ENCODE results near the gene TMEM223. TPM values are rescaled to one million over a fixed set of nuclear protein-coding genes. Genes with fewer than 3 reads are reported as not detected.
A peak's percentile ranks its signal among the peaks of the same experiment; 100 is the strongest.

TMEM223 gene
- total and polyA plus RNA-seq, 9 of the 15 experiments (the other 6 are each of a cell fraction or from before 2014, with no cell fraction given), result 5.9 to 34.5 (median 19.6) TPM

- TF ChIP-seq PRDM10 (IDR thresholded peaks at IDR 0.05; ENCODE audit: partially characterized antibody), result peak; percentile 69
- no peak for TF ChIP-seq ZNF586 (CRISPR knock-in tag; conservative IDR thresholded peaks at IDR 0.05)
- peak; percentile 75 to 88 for TF ChIP-seq MNT (conservative IDR thresholded peaks at IDR 0.05)
- TF ChIP-seq ZNF324 (CRISPR knock-in tag; IDR thresholded peaks at IDR 0.05), result no peak
- TF ChIP-seq, protein P1, sequence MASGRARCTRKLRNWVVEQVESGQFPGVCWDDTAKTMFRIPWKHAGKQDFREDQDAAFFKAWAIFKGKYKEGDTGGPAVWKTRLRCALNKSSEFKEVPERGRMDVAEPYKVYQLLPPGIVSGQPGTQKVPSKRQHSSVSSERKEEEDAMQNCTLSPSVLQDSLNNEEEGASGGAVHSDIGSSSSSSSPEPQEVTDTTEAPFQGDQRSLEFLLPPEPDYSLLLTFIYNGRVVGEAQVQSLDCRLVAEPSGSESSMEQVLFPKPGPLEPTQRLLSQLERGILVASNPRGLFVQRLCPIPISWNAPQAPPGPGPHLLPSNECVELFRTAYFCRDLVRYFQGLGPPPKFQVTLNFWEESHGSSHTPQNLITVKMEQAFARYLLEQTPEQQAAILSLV (tag; IDR thresholded peaks at IDR 0.05), result no peak
- TF ChIP-seq ETV1 (tag; conservative IDR thresholded peaks at IDR 0.05; ENCODE audit: low read depth), result 0 out of 2 replicates have a peak, but pooled peaks have one; percentile 19
- TF ChIP-seq CEBPZ (IDR thresholded peaks at IDR 0.05; ENCODE audit: borderline replicate concordance, low read depth, low read length), result peak; percentile 97
- no peak for TF ChIP-seq HDAC6 (IDR thresholded peaks at IDR 0.05; ENCODE audit: low read depth, low read length)
- TF ChIP-seq GTF2F1 (IDR thresholded peaks at IDR 0.05; ENCODE audit: low read depth, low read length), result peak; percentile 39; the same call in 1 of the 2 replicates
- no peak for TF ChIP-seq ZNF143 (CRISPR knock-in tag; IDR thresholded peaks at IDR 0.05)
- TF ChIP-seq SAP30 (IDR thresholded peaks at IDR 0.05; ENCODE audit: borderline replicate concordance, insufficient read depth, low read depth, low read length, poor library complexity, severe bottlenecking), result peak; percentile 67
- peak; percentile 39; the same call in 1 of the 2 replicates for TF ChIP-seq THAP12 (CRISPR knock-in tag; IDR thresholded peaks at IDR 0.05)
Observed at GRCh38 chr11:62831520-62832335, 39.9 kb upstream of the TMEM223 start, which contains the start of gene STX5 (continued).

Measured in K562 (cell line).